ENCODE measurements around the gene SLC19A3. TPM values are rescaled to one million over a fixed set of nuclear protein-coding genes. Genes with fewer than 3 reads are reported as not detected.

SLC19A3 gene
- total RNA-seq, 1 experiment from 2014 or later = 4.4 TPM

DNA sequence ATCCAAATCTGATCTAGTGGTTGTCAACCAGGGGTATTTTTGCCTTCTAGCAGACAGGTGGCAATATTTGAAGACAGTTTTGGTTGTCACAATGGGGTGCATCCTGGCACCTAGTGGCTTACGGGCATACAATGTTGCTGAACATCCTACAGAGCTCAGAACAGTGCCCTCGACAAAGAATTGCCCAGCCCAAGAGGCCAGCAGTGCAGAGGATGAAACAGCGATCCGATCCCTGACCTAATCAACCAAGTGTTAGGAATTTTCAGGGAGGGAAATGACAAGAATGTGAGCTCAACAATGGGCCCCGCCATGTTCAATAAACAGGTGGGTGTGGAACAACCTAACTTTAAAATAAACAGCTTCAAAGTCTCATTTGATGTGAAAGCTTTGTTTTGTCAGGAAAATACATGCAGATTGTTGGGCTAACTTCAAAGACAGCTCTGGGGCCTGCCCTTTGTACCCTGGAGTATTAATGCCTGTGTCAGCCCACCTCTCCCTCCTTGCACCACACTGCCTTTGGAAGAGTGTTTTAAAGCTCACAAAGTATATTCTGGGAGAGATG, 73.8 kb downstream of the SLC19A3 start:
- Histone ChIP-seq H3K4me1 (ENCODE audit: insufficient read depth, low read length, poor library complexity, severe bottlenecking) (no peaks in the 10 kb centered on the region), H3K9me3 (ENCODE audit: low read depth, low read length, poor library complexity, severe bottlenecking) (no peaks in the 10 kb centered on the region), H3K36me3 (ENCODE audit: insufficient read depth, low read length, poor library complexity, severe bottlenecking) (no peaks in the 10 kb centered on the region), H3K27ac (ENCODE audit: low read depth, low read length, poor library complexity, severe bottlenecking) (no peak overlapping the region), H3K27me3 (replicated peaks; ENCODE audit: insufficient read depth, low read depth, low read length, poor library complexity) (no peaks in the 10 kb centered on the region), H3K4me3 (ENCODE audit: low read depth, low read length, poor library complexity, severe bottlenecking) (no peak overlapping the region)
- ChIA-PET POLR2A (ENCODE audit: low non-redundant PET) (no interaction called here), CTCF (no interaction called here)
- BruUV-seq (replicated peaks) = no TSS peak
- no peak for TF ChIP-seq EZH2 (IDR thresholded peaks at IDR 0.05; ENCODE audit: borderline replicate concordance, low read depth, low read length, poor library complexity, severe bottlenecking)
- TF ChIP-seq, protein P1, sequence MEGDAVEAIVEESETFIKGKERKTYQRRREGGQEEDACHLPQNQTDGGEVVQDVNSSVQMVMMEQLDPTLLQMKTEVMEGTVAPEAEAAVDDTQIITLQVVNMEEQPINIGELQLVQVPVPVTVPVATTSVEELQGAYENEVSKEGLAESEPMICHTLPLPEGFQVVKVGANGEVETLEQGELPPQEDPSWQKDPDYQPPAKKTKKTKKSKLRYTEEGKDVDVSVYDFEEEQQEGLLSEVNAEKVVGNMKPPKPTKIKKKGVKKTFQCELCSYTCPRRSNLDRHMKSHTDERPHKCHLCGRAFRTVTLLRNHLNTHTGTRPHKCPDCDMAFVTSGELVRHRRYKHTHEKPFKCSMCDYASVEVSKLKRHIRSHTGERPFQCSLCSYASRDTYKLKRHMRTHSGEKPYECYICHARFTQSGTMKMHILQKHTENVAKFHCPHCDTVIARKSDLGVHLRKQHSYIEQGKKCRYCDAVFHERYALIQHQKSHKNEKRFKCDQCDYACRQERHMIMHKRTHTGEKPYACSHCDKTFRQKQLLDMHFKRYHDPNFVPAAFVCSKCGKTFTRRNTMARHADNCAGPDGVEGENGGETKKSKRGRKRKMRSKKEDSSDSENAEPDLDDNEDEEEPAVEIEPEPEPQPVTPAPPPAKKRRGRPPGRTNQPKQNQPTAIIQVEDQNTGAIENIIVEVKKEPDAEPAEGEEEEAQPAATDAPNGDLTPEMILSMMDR (conservative IDR thresholded peaks at IDR 0.05; ENCODE audit: low read depth, low read length) = no peak
- intact Hi-C loops (cut with micrococcal nuclease; ENCODE audit: unreplicated experiment) = no loop called here
- no peak for DNase-seq (ENCODE audit: low spot score)

DNA sequence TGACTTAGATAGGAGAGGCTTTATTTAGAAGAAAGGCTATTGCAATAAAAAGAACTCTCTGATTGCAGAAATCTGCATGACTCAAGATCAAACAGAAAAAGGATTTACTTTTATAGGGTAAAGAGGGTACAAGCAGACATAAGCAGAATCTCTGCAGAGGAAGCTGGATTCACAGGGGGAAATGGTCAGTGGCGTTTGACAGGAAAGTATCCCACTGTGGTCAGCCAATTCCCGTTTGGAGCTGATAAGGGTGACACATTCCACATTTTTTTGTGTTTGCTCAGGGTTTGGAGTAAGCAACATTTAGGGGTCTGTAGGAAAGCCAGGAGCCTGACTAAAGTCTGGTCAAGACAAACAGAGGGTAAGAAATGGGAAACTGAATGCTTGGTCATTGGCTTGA, 75.2 kb downstream of the SLC19A3 start:
- intact Hi-C loops (cut with micrococcal nuclease; ENCODE audit: unreplicated experiment) = no loop called here
- BruUV-seq (replicated peaks) = no TSS peak
- Histone ChIP-seq H3K27ac (ENCODE audit: low read depth, low read length, poor library complexity, severe bottlenecking) (no peak overlapping the region), H3K4me1 (ENCODE audit: insufficient read depth, low read length, poor library complexity, severe bottlenecking) (no peaks in the 10 kb centered on the region), H3K4me3 (ENCODE audit: low read depth, low read length, poor library complexity, severe bottlenecking) (no peak overlapping the region), H3K27me3 (replicated peaks; ENCODE audit: insufficient read depth, low read depth, low read length, poor library complexity) (no peaks in the 10 kb centered on the region), H3K36me3 (ENCODE audit: insufficient read depth, low read length, poor library complexity, severe bottlenecking) (no peaks in the 10 kb centered on the region), H3K9me3 (ENCODE audit: low read depth, low read length, poor library complexity, severe bottlenecking) (no peaks in the 10 kb centered on the region)
- POLR2A ChIA-PET (ENCODE audit: low non-redundant PET) = no interaction called here
- no peak for DNase-seq (ENCODE audit: low spot score)
- TF ChIP-seq EZH2 (IDR thresholded peaks at IDR 0.05; ENCODE audit: borderline replicate concordance, low read depth, low read length, poor library complexity, severe bottlenecking) = no peak
- TF ChIP-seq, protein P1 (conservative IDR thresholded peaks at IDR 0.05; ENCODE audit: low read depth, low read length) = no peak
- CTCF ChIA-PET = no interaction called here

DNA sequence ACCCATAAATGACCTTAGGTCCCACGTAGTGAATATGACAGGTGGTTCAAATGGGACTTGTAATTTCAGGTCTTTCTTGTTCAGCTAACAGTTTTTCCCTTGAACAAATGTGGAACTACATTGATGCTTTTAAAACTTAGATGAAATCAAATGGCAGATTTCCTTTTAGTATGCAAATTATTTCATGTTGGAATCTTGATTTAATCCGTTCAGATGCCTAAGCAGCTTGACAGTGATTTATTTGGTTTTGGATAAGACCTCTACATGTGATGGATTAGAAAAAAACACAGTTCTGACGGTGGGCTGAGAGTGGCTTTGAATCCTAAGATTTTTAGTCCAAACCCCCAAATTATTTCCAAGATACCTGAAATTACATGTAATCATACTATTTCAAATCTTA, 83.6 kb downstream of the SLC19A3 start:
- Histone ChIP-seq H3K27me3 (replicated peaks; ENCODE audit: insufficient read depth, low read depth, low read length, poor library complexity) (no peaks in the 10 kb centered on the region), H3K4me3 (ENCODE audit: low read depth, low read length, poor library complexity, severe bottlenecking) (no peak overlapping the region), H3K9me3 (ENCODE audit: low read depth, low read length, poor library complexity, severe bottlenecking) (no peaks in the 10 kb centered on the region), H3K27ac (ENCODE audit: low read depth, low read length, poor library complexity, severe bottlenecking) (no peak overlapping the region), H3K36me3 (ENCODE audit: insufficient read depth, low read length, poor library complexity, severe bottlenecking) (no peaks in the 10 kb centered on the region), H3K4me1 (ENCODE audit: insufficient read depth, low read length, poor library complexity, severe bottlenecking) (no peaks in the 10 kb centered on the region)
- no peak for DNase-seq (ENCODE audit: low spot score)
- ChIA-PET CTCF (no interaction called here), POLR2A (ENCODE audit: low non-redundant PET) (no interaction called here)
- intact Hi-C loops (cut with micrococcal nuclease; ENCODE audit: unreplicated experiment) = no loop called here
- BruUV-seq (replicated peaks) = no TSS peak
- TF ChIP-seq, protein P1 (conservative IDR thresholded peaks at IDR 0.05; ENCODE audit: low read depth, low read length) = no peak
- TF ChIP-seq EZH2 (IDR thresholded peaks at IDR 0.05; ENCODE audit: borderline replicate concordance, low read depth, low read length, poor library complexity, severe bottlenecking) = no peak

Other genes starting within 250 kb of the SLC19A3 start
- gene AGFG1, start 245.9 kb downstream of the SLC19A3 start, total RNA-seq (2021) = 118 and 122 TPM in 2 replicates
- gene SCYGR2, start 119.1 kb downstream of the SLC19A3 start, total RNA-seq (2021) = not detected in 2 replicates
- not detected in 2 replicates for gene SCYGR3, start 103.2 kb downstream of the SLC19A3 start, total RNA-seq (2021)
- gene SCYGR4, start 100.5 kb downstream of the SLC19A3 start, total RNA-seq (2021) = not detected in 2 replicates
- not detected in 2 replicates for gene SCYGR5, start 51.2 kb downstream of the SLC19A3 start, total RNA-seq (2021)
- not detected in 2 replicates for gene SCYGR6, start 6.7 kb upstream of the SLC19A3 start, total RNA-seq (2021)
- gene SCYGR7, start 10.3 kb upstream of the SLC19A3 start, total RNA-seq (2021) = not detected in 2 replicates
- gene SCYGR8, start 27.9 kb upstream of the SLC19A3 start, total RNA-seq (2021) = not detected in 2 replicates
- gene CCL20, start 95.8 kb upstream of the SLC19A3 start, total RNA-seq (2021) = not detected in 2 replicates
- gene DAW1, start 153.6 kb upstream of the SLC19A3 start, total RNA-seq (2021) = 1.2 and 2.4 TPM in 2 replicates

Measured in A673 (cell line).